SK-N-DZ (cell line): ENCODE data around the gene PARVA.

Source experiments
- DNase-seq: peaks from one replicate; pipeline ENCODE4 v3.0.0-alpha.2; 2015; ENCODE audit warnings: low spot score

PARVA gene

DNA sequence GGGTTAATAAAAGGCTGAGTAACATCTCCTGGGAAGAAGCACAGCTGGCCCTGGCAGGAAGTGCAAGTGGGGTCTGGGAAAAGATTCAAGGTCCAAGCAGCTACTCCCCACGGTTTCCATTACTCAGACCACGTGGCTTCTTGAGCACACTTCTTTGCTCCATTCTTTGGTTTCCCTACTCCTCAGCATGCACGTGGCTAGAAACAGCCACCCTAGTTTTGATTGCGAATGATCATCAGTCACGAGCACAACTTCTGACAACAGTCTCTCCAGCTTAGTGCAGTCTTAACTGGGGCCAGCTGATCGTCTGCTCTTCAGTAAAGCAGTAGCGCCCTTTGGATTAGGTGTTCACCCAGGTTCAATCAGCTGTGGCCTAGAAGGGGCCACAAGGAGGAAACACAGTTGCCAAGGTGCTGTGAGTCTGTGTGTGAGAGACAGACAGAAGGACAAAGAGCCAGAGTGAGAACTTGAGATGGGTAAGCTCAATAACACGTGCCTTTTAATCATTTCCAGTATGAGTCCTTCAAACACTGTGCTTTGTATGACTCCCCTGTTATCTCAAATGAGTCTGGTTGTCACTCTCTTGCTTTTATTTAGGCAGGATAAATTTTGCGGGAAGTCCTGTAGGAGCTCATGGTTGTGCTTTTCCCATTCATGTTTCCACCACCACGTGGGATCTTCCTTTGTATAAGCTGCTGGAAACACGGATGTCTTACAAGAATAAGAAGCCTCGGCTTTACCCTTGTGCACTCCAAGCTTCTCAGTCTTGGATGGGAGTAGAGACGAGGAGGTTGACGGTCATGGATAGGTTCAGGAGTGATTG, 901 bp upstream of the PARVA start:
- DNase-seq, result no peak

DNA sequence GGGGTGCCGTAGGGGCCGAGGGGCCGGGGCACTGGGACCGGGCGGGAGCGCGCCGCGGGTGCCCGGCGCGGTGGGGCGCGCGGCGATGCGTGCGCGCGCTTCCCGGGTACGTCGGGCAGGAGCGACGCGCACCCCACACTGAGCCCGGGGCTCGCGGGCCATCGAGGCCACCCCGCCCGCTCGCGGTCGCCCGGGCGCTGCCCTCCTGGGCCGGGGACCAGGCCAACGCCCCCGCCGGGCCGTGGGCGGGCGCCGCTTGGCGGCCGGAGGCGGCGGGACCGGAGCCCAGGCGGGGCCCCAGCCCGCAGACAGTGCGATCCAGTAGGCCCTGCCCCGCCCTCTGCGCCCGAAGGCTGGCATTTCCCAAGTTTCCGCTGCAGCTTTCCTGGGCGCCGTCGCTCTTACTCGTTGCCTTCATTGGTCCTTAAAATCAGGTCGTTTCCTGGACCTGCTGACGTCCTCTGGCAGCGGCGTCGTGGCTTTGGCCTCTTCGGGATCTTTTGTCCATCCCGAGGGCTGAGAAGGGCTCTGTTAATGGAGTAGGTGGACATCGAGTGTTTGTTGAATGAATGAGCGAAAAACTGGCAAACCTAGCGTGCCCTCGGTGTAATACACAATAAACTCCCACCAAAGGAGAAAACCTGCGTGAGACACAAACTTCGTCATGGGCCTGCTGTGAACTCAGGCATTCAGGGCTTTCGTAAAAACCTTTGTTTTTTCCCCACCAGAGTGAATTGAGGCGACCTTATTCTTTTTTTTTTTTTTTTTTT, 638 bp downstream of the PARVA start:
- DNase-seq, result no peak

DNA sequence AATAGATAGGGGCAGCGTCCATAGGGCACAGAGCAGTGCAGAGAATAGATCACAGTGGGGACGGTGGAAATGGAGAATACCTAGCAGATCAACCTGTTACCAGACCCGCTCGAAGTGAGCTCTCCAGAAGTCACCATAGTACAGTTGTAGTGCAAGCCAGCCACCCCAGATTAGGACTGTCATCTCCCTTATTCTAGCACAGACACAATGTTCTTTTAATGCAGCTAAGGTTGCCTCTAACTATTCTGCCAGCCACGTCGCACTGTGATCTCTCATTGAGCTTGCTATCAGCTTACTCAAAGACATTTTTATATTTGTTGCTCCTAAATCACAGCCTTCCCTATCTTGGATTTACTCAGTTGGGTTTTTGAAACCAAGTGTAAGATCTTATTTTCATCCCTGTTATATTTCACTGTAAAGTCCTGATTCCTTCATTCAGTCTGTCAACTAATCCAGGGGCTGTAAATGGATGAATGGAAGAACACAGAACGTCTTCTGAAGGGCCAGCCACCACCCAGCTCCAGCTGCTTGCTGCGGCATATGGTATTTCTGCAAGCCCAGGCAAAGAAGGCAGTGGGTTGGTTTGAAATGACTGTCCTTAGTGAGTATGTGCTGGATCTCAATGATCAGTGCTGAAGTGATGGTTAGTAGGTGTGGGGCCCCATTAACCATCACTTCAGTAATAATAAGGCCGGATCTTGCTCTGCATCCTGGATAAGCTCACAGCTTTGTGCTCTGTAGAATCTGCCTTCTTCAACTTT, 3.4 kb downstream of the PARVA start:
- no peak for DNase-seq

DNA sequence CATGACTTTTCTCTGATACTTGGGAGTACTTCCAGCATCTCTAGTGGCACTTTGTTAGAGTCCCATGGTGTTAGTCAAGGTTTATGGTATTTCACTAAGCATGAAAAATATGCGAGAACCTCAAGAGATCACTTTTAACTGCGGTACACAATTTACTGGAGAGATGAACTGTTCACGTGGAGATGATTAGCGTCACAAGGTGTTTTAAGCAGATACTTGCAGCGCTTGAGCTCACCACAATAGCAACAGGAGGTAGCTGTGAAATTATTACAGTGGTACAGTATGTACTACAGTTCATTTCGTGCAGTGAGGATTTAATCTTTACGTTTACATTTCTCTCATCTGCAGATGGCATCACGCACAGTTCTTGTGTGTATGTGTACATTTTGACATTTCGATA, 4.5 kb downstream of the PARVA start:
- no peak for DNase-seq

DNA sequence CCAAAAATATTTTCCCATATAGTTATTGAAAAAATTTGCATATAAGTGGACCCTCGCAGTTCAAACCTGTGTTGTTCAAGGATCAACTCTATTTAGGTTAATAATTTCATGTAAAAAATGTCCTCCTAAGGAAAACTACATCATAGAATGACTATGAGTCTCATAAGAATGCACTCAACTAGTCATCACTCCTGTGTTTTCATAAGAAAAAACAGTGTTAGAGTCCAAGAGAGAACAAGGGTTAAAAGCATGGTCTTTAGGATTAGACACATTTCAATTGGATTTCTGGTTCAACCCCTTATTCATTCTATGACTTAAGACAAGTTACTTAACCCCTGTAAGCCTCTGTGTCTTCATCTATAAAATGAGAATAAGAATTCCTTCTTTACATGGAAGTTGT, 5.1 kb downstream of the PARVA start:
- no peak for DNase-seq

DNA sequence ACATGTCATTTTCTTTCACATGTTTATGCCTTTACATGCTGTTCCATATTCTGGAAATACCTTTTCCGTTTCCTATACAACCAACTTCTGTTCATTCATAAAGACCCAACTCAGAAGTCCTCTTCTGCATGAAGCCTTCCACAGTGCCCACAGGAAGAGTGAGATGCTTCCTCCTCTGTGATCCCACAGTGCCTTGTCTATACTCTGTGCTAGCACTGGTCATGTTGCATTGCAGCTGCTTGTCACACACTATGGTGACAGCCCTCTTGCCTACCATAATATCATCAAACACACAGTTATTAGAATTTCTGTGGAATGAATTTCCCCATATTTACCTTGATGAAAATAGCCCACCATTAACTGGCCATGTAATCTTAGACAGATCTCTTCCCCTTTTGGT, 8.9 kb downstream of the PARVA start:
- DNase-seq, result no peak

DNA sequence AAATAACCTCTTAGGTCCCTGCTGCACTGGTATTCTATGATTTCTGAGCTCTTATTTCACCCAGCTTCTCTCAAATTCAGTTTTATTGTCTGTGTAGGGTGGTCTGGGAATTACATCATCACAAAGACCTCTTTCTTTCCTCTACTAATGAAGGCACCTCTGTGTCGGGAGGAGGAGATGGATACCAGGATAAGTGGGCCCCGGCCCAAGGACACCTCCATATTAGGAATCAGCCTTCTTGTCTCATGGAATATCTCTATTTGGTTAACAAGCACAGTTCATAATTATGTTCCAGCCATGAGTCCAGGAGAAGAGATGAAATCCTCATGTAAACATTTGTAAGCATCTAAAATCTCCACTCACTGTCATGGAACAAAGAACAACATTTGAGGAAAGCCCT, 9.4 kb downstream of the PARVA start:
- peak; percentile 64 for DNase-seq

DNA sequence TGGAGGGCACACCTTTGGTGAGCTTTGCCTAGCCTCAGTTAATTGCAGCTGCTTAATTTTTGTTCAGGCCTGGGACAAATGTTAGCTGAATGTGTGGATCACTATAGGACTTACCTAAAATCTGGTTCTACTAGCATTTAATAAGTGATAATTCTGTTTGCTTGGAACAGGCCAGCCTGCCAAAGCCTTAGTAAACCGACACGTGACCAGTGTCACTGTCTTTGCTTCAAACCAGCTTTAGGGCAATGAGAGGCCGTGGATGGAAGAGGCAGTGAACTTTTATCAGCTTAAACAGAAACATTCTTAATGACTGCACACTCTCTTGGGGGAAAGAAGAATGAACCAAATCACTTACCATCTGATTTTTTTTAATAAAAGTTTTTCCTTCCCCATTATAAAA, 10.8 kb downstream of the PARVA start:
- DNase-seq, result no peak

DNA sequence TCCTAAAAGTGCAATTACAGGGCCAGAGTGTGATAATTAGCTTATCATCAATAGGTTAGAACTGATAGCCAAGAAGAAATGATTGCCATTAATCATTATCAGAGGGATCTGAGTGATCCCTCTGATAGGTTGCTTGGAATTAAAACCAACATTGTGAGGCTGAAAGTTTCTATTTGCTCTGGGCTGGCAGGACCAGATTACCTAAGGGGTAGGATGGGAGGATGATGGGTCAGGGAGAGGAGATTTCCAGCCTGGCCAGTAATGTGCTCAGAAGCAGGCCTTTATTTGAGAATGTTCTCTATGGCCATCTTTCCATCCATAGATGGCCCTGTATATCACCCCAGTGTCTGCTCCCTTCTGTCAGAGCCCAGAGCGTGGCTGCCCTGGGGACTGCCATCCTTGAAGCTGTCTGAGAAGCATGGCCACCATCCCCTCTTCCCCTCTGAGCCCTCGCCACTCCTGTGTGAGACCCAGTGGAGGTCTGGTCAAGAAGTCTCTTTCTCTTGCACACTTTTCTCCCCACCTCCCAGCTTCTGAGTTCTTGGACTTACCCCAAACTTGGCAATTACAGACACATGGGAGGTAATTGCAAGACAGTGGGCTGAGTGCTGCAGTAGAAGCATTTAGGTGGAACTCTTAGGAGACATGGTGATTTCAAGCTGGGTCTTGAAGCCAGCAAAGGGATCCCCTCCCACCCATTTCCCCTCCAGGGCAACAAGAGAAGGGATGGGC, 11.7 kb downstream of the PARVA start:
- no peak for DNase-seq

DNA sequence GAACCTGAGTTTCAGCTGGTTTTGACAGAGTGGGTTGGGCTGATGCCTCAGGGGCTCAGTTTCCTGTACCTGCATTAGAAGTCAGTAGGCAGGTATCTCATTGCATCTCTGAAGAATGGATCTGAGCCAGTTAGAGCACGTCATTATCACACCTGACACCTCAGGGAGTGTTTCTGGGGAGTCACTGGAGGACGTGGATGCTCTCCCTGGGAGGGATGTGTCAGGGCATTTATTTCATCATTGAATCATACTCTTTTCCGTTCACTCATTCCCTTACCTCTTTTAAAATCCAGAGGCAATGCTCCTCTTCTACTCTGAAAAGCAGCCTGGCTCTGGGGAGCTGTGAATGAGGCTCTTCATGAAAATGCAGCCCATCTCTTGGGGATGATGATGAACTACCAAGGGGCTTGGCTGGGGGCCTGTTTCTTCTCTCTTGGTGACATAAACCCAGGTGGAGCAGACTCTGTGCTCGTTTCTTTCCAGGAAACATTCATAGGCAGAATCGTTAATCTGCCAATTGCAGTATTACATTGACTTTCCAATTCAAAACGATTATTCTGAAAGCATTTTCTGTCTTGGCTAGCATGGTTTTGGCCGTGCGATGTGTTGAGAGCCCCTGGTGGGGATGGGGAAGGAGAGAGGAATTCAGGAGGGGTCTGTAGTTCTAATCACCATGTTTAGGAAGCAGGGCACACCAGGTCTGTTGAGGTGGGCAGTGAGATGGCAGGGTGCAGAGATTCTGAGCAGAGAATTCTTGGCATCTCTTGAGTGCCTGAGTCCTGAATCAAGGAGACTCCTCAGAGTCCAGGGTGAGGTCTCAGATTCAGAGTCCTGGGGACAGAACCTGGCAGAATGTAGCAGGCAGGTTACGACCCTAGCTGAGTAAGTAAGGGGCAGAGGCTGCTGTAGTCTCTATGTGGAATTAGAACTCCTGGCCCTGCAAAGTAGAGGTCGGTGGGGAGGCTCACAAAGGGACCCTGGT, 12.6 kb downstream of the PARVA start:
- no peak for DNase-seq

DNA sequence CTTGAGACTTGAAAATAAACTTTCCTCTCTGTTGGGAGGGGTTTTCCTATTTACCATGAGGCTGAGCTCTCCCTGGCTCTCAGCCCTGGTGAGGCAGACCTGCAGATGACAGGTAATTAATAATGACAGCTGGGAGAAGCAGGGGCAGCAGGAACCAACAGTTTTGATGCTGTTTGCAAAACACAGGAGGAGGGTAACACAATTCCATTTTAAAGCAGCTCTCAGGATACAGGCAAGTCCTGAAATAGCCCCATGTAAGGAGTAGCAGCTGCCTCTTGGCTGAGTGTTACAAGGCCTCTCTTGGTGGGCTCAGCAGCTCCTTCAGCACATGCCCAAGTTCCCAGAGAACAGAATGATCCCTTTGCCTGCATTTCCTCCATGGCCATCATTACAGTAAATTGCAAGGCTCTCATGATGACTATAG, 13.3 kb downstream of the PARVA start:
- peak; percentile 47 for DNase-seq

DNA sequence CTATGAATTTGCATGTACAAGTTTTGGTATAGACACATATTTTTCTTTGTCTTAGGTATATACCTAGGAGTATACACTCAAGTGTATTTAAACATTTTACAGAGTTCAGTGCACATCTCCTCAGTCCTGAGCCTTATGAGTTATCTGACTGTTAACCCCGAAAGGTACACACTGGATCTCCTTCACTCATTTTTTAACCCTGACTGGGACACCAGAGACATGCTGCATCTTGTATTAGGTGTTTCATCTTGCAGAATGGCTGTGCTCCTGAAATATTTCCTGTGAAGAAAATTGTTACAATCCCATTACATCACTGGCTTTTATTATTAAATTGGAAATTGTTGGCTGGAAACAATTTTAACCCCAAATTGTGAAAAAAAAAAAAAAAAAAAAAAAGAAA, 15.3 kb downstream of the PARVA start:
- no peak for DNase-seq

DNA sequence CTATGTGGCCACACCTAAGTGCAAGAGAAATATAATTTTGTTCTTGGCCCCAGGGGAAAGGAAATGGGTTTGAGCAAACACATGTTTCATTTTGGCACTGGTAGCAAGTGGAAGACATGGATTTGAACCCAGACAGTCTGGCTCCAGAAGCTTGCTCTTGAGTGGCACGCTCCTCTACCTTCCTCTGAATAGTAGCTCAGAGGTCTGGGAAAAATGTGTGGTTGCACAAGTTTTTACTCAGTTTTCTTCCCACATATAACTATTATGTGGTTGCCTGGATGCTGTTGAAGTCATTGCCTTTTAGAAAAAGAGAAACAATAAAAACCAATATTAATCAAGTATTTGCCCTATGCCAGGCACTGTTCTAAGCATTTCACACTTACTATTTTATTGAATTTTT, 16.3 kb downstream of the PARVA start:
- no peak for DNase-seq

DNA sequence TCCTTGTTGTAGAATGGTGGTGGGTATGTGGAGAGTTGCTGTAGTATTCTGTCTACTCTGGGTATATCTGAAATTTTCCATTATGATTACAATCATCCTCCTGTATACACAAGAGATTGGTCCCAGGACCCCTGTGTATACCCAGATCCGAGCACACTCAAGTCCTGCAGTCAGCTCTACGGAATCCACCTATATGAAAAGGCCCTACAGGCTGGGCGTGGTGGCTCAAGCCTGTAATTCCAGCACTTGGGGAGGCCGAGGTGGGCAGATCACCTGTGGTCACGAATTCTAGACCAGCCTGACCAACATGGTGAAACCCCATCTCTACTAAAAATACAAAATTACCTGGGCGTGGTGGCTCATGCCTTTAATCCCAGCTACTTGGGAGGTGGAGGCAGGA, 17.2 kb downstream of the PARVA start:
- DNase-seq, result no peak

DNA sequence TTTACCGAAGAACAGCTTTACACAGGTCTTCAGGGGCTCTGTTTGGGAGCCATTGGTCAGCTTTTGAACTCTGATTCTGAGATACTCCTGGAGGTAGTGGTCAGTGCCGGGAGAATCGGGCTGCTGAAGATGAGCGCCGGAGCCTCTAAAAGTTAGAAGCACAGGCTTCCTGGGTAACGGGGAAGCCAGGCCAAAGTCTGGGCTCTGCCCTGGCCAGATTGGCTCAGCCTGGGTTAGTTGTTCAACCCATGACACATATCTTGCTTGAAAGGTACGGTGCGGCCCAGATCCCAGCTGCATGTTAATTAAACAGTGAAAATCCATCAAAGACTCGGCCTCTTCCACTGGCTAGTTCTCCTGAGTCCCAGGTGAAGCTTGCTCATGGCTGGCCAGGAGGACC, 18.0 kb downstream of the PARVA start:
- DNase-seq, result no peak

DNA sequence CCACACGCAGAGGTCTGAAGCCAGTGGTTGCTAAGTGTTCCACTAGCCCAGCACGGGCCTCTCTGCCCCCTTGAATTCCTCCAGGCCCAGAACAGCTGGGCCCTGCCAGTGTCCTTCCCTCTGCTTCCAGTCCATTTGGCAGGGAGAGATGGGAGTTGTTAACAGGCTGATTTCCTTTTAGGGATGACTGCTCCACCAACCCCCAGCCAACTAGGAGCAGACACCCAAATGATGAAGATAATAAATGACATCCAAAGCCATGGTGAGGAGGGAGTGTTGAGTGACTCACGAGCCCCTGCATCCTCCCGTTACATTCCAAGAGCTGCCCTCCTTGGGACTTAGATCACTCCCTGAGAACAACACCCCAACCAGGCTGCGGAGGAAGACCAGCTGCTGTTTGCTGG, 20.6 kb downstream of the PARVA start:
- peak; percentile 40 for DNase-seq

DNA sequence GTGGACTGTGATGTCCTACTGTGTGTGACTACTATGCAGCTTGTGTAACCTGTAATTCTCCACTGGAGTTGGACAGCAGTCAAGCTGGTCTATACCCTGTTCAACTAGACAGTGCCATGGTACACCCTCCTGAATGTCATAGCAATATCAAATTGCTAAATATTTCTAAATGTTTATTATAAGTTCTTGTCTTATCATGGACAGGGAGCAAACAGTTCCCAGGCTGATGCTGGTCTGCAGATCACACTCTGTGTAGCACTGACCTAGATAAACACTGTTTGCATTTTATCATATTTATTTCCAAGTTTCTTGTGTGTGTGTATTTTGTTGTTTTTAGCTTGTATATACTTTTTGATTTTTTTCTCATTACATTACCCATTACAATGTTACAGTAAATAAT, 22.0 kb downstream of the PARVA start:
- no peak for DNase-seq

DNA sequence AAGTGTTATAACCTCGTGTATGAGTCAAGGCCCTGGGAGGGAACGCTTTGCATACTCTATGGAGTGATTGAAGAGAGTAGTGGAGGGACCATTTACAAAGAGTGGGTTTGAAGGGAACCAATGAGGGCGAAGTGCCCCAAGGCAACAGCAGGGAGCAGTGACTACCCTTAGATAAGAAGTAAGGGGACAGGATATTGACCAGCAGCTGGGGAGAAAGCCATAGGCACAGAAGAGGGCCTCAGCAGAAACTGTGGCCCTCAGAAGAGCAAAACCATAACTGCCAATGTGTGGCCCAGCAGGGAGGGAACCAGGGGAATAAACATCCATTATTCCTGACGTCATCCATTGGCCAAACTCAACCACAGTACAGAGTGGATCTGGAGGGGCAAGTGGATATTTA, 24.7 kb downstream of the PARVA start:
- DNase-seq, result no peak

DNA sequence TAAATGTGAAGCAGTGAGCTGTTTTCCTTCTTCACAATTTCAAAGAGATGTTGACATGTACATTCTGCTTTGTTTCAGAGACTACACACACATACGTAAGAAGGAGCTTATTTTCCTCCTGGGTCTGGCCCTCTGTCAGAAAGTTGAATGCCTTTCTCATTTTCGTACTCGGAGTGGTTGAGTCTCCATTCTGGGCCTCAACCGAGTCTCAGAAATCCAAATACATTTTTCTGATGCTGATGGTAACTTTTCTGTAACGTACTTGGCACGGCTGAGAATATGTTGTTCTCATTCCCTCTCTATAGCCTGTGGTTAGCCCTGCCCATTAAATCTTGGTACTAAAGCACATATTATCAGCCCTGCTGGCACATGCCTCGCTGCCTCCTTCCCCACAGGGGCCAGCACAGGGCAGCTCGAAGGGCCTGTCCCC, 25.3 kb downstream of the PARVA start:
- no peak for DNase-seq
